Measurements from ENCODE around the gene ARHGDIA.

The ARHGDIA gene

GRCh38 chr17:81821147-81821546 is 50.0 kb downstream of the ARHGDIA start:
- DNase-seq: no peak

GRCh38 chr17:81819708-81820107 is 51.4 kb downstream of the ARHGDIA start:
- no peak for DNase-seq

- DNase-seq: no peak
Observed at GRCh38 chr17:81817758-81818147, 53.4 kb downstream of the ARHGDIA start.
